SK-N-SH (cell line): Measurements from ENCODE around the gene LARP1B. TPM values are rescaled to one million over a fixed set of nuclear protein-coding genes. Genes with fewer than 3 reads are reported as not detected.

Source experiments
- CTCF ChIA-PET: fragments of 300-600, 350-600 bp; formaldehyde crosslinking; extraction: SDS; loops from one replicate; lab custom pipeline; 2021; lab: Yijun Ruan, JAX
- POLR2A ChIA-PET: fragments of 350-600 bp; sonication (Branson Sonifier 250); formaldehyde crosslinking; extraction: SDS; loops from one replicate; lab custom pipeline; 2020; ENCODE audit warnings: antibody characterized with exemption, inconsistent platforms; lab: Yijun Ruan, JAX
- DNase-seq: peaks from one replicate; pipeline ENCODE4 v3.0.0; 2012
- H2AFZ ChIP-seq: fragments of 200-600 bp; sonication (generic); 2 replicates; pipeline ENCODE4 v1.8.1; 2016; ENCODE audit warnings: antibody characterized with exemption, mild to moderate bottlenecking, low read depth
- H3F3A ChIP-seq: fragments of 200-600 bp; sonication (generic); replicated peaks from 2 replicates; pipeline ENCODE3; 2016; ENCODE audit warnings: antibody characterized with exemption, mild to moderate bottlenecking; ENCODE audit not compliant: insufficient read depth
- H3K27ac ChIP-seq, 2 experiments: fragments of 200-500 bp in 1 of 2; fragments of 200-600 bp in 1 of 2; sonication (Bioruptor generic) in 1 of 2; sonication (generic), shearing (Covaris generic) in 1 of 2; 2 replicates each; pipeline versions ENCODE4 v1.5.1 to v1.6.1; 2014 to 2016; ENCODE audit warnings: low read depth in 2 of 2, inconsistent platforms in 1 of 2, low read length in 1 of 2, mild to moderate bottlenecking in 1 of 2, mixed read lengths in 1 of 2
- H3K27me3 ChIP-seq: fragments of 200-600 bp; sonication (generic), shearing (Covaris generic); 2 replicates; pipeline ENCODE4 v1.6.1; 2016; ENCODE audit warnings: mixed run types; ENCODE audit not compliant: insufficient read depth
- H3K36me3 ChIP-seq, 2 experiments: fragments of 200-500 bp in 1 of 2; fragments of 200-600 bp in 1 of 2; sonication (Bioruptor generic) in 1 of 2; sonication (generic) in 1 of 2; replicated peaks in 1 of 2; 2 replicates each; pipeline versions ENCODE3 to v1.5.1; 2014 to 2016; ENCODE audit warnings: low read length in 1 of 2, mild to moderate bottlenecking in 1 of 2; ENCODE audit not compliant: insufficient read depth in 2 of 2, control insufficient read depth in 1 of 2
- H3K4me1 ChIP-seq, 2 experiments: fragments of 200-500 bp in 1 of 2; fragments of 200-600 bp in 1 of 2; sonication (Bioruptor generic) in 1 of 2; sonication (generic), shearing (Covaris generic) in 1 of 2; 2 replicates each; pipeline versions ENCODE4 v1.5.1 to v1.6.1; 2014 to 2016; ENCODE audit warnings: low read depth in 1 of 2, low read length in 1 of 2, mixed run types in 1 of 2; ENCODE audit not compliant: insufficient read depth in 2 of 2, control insufficient read depth in 1 of 2
- H3K4me2 ChIP-seq: fragments of 200-600 bp; sonication (generic), shearing (Covaris generic); 2 replicates; pipeline ENCODE4 v1.6.1; 2017; ENCODE audit warnings: mixed run types
- H3K4me3 ChIP-seq, 2 experiments: fragments of 200-500 bp in 1 of 2; fragments of 200-600 bp in 1 of 2; sonication (Bioruptor generic) in 1 of 2; sonication (generic), shearing (Covaris generic) in 1 of 2; 2 replicates each; pipeline versions ENCODE4 v1.5.1 to v1.8.1; 2014 to 2016; ENCODE audit warnings: low read depth in 2 of 2, inconsistent platforms in 1 of 2, low read length in 1 of 2, mild to moderate bottlenecking in 1 of 2, mixed read lengths in 1 of 2, moderate library complexity in 1 of 2
- H3K79me2 ChIP-seq: fragments of 200-600 bp; sonication (generic); 2 replicates; pipeline ENCODE4 v1.8.1; 2017; ENCODE audit warnings: mild to moderate bottlenecking; ENCODE audit not compliant: insufficient read depth
- H3K9ac ChIP-seq: fragments of 200-600 bp; sonication (generic); 2 replicates; pipeline ENCODE4 v1.6.1; 2017; ENCODE audit warnings: mixed run types
- H3K9me2 ChIP-seq: fragments of 200-600 bp; sonication (generic); 2 replicates; pipeline ENCODE4 v1.6.1; 2017; ENCODE audit warnings: mixed run types
- H3K9me3 ChIP-seq: fragments of 200-600 bp; sonication (generic); 2 replicates; pipeline ENCODE4 v1.6.1; 2017; ENCODE audit warnings: mixed run types, mild to moderate bottlenecking, moderate library complexity
- H4K20me1 ChIP-seq: fragments of 200-600 bp; sonication (generic); 2 replicates; pipeline ENCODE4 v1.6.1; 2017; ENCODE audit warnings: mild to moderate bottlenecking, mixed run types; ENCODE audit not compliant: insufficient read depth
- CTCF ChIP-seq: fragments of 200-600 bp; sonication (generic); IDR thresholded peaks from 2 replicates; pipeline ENCODE4 v1.6.1; 2017; ENCODE audit warnings: antibody characterized with exemption, mild to moderate bottlenecking, moderate library complexity
- MAX ChIP-seq: IDR thresholded peaks from 2 replicates; pipeline ENCODE4 v1.4.0; 2012; ENCODE audit warnings: low read depth
- MEF2A ChIP-seq: IDR thresholded peaks from 2 replicates; pipeline ENCODE4 v1.4.0; 2012; ENCODE audit warnings: low read depth, borderline replicate concordance
- RAD21 ChIP-seq: IDR thresholded peaks from 2 replicates; pipeline ENCODE4 v1.6.1; 2012; ENCODE audit warnings: mild to moderate bottlenecking, low read length
- REST ChIP-seq: IDR thresholded peaks from 2 replicates; pipeline ENCODE4 v1.6.1; 2012; ENCODE audit warnings: mild to moderate bottlenecking, low read depth, low read length, moderate library complexity
- RXRA ChIP-seq: IDR thresholded peaks from 2 replicates; pipeline ENCODE4 v1.4.0; 2012; ENCODE audit warnings: low read depth, mild to moderate bottlenecking, borderline replicate concordance
- WGBS: methylation state at CpG from one replicate; pipeline ENCODE4 v1.1.6; 2017; ENCODE audit warnings: low lambda C conversion rate; 5-methylcytosine and 5-hydroxymethylcytosine counted together
- polyA plus RNA-seq, 3 experiments: library from polyadenylated mRNA; depleted of rRNA; stranded (reverse); fragments of >200 nt; gene quantifications; 2 replicates each; pipeline ENCODE4 v1.2.3, GENCODE V29; 2012

LARP1B gene
- polyA plus RNA-seq, 1 of the 3 experiments (the other 2 are of a cell fraction), result 4.8 TPM

GRCh38 chr4:128123036-128123435 is 61.9 kb downstream of the LARP1B start:
- WGBS, result 94% methylated on average over 3 of the region's 3 CpGs

More at GRCh38 chr4:128123036-128123435, 61.9 kb downstream of the LARP1B start:
- no peaks in the 10 kb centered on the region for H3K4me1 ChIP-seq
- CTCF ChIA-PET, result no interaction called here
- H3K9me2 ChIP-seq, result no peaks in the 10 kb centered on the region
- no peak overlapping the region for H2AFZ ChIP-seq
- no peak overlapping the region for H3K9ac ChIP-seq
- no peaks in the 10 kb centered on the region for H3K9me3 ChIP-seq
- no peak for DNase-seq
- no peak overlapping the region for H3K4me3 ChIP-seq
- no peak overlapping the region for H3K4me2 ChIP-seq
- H4K20me1 ChIP-seq, result no peaks in the 10 kb centered on the region
- H3K36me3 ChIP-seq, result peaks cover 5 to 68% of the 10 kb centered on the region in 2 experiments
- H3K79me2 ChIP-seq, result no peaks in the 10 kb centered on the region
- no peak overlapping the region for H3K27ac ChIP-seq
- no peaks in the 10 kb centered on the region for H3F3A ChIP-seq
- TF ChIP-seq MEF2A, result no peak
- TF ChIP-seq RXRA, result no peak
- no peak for TF ChIP-seq RAD21
- TF ChIP-seq MAX, result no peak
- TF ChIP-seq REST, result no peak
- TF ChIP-seq CTCF, result no peak
- TF ChIP-seq, all 33 proteins: peak for 0
- H3K27me3 ChIP-seq, result no peaks in the 10 kb centered on the region
- POLR2A ChIA-PET, result no interaction called here
